Lower lobe of right lung (tissue), 2 donors: ENCODE data around the gene PPP1R1A. TPM values are rescaled to one million over a fixed set of nuclear protein-coding genes. Genes with fewer than 3 reads are reported as not detected.

Experiments
- ATAC-seq, 2 donors: fragments of 200-7000 bp; cut with Tn5 transposase; one replicate each; pipeline ENCODE4 v1.9.1; 2020 to 2022; ENCODE audit warnings: mild to moderate bottlenecking in 2 of 2, moderate library complexity in 2 of 2
- DNase-seq: peaks from one replicate; pipeline ENCODE4 v3.0.0-alpha.2; 2020
- H3K27ac ChIP-seq: fragments of 200-600 bp; one replicate; pipeline ENCODE4 v1.8.0; 2022
- H3K27me3 ChIP-seq: fragments of 200-600 bp; one replicate; pipeline ENCODE4 v1.8.0; 2022; ENCODE audit warnings: low read depth
- H3K36me3 ChIP-seq: fragments of 200-600 bp; one replicate; pipeline ENCODE4 v1.8.0; 2022; ENCODE audit warnings: mild to moderate bottlenecking
- H3K4me1 ChIP-seq: fragments of 200-600 bp; one replicate; pipeline ENCODE4 v1.8.0; 2022
- H3K4me3 ChIP-seq: fragments of 200-600 bp; one replicate; pipeline ENCODE4 v1.8.0; 2022; ENCODE audit warnings: mild to moderate bottlenecking
- H3K9me3 ChIP-seq: fragments of 200-600 bp; one replicate; pipeline ENCODE4 v1.8.0; 2022
- intact Hi-C: fragments of 100-400 bp; cut with DNase I; formaldehyde crosslinking; loops from one replicate; pipeline ENCODE4 v1.11.0; 2022
- total RNA-seq: library from RNA; stranded (reverse); fragmentation: NEBNext Ultra II Directional; extraction: Animal tissue kit (Norgen Biotek cat#: 25700); gene quantifications from one replicate; pipeline ENCODE4 v1.2.1, GENCODE V29; 2021
- TF ChIP-seq, protein P1 (sequence below): fragments of 200-600 bp; IDR thresholded peaks from one replicate; pipeline ENCODE4 v1.8.0; 2022; ENCODE audit warnings: antibody characterized with exemption, mild to moderate bottlenecking
- donor health status: DM: no; HTN: yes; CAD: no; lungs with severe emphysema.

The PPP1R1A gene
- total RNA-seq, 1 donor from 2014 or later = not detected

DNA sequence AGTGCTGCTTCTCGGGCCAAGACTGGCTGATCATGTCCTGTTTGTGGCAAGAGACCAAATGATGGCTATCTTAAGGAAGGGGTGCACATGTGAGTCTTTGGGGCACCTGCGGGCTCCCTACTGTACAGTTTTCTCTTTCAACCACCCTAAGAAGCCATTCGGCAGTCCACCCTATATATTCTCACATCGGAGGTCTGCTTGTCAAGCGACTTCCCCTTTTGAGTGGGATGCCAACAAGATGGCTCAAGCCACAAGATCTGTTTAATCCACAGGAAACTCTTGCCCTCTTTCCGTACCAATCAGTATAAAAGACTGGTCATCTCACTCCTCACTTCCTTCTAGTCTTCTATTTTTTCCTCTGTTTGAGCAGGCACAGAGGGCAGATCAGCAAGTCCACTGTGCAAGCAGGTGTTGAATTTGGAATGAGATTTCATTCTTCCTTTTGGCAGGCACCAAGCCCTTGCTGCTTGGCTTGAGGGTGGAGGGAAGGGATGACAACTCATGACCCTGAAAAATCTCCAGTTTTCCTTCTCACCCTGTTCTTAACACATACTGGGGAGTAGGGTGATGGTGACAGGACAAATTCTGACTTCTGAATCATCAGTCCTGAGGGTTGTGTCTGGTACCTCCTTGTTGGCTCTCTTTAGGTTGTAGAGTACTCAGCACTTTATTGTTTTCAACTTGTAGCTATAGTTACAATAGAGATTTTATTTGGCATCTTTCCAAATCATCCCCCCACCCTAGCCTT is 28.6 kb upstream of the PPP1R1A start:
- Histone ChIP-seq H3K9me3 (no peaks in the 10 kb centered on the region), H3K4me1 (no peaks in the 10 kb centered on the region), H3K4me3 (no peak overlapping the region), H3K36me3 (no peaks in the 10 kb centered on the region), H3K27me3 (peaks cover 3% of the 10 kb centered on the region), H3K27ac (no peak overlapping the region)
- ATAC-seq = no peak
- TF ChIP-seq, protein P1, sequence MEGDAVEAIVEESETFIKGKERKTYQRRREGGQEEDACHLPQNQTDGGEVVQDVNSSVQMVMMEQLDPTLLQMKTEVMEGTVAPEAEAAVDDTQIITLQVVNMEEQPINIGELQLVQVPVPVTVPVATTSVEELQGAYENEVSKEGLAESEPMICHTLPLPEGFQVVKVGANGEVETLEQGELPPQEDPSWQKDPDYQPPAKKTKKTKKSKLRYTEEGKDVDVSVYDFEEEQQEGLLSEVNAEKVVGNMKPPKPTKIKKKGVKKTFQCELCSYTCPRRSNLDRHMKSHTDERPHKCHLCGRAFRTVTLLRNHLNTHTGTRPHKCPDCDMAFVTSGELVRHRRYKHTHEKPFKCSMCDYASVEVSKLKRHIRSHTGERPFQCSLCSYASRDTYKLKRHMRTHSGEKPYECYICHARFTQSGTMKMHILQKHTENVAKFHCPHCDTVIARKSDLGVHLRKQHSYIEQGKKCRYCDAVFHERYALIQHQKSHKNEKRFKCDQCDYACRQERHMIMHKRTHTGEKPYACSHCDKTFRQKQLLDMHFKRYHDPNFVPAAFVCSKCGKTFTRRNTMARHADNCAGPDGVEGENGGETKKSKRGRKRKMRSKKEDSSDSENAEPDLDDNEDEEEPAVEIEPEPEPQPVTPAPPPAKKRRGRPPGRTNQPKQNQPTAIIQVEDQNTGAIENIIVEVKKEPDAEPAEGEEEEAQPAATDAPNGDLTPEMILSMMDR = no peak
- DNase-seq = no peak
- intact Hi-C loops = no loop called here

- Histone ChIP-seq H3K27me3 (peaks cover 3% of the 10 kb centered on the region), H3K4me1 (no peaks in the 10 kb centered on the region), H3K4me3 (no peak overlapping the region), H3K9me3 (no peaks in the 10 kb centered on the region), H3K27ac (no peak overlapping the region), H3K36me3 (no peaks in the 10 kb centered on the region)
- ATAC-seq = no peak
- intact Hi-C loops = no loop called here
- TF ChIP-seq, protein P1 = no peak
- no peak for DNase-seq
Measured at GRCh38 chr12:54612225-54612750, 23.8 kb upstream of the PPP1R1A start.

GRCh38 chr12:54611715-54612149 is 23.3 kb upstream of the PPP1R1A start:
- intact Hi-C loops = no loop called here
- ATAC-seq (peak in 1 of 2 donors; percentile 14), DNase-seq (no peak)
- no peak overlapping the region for H3K4me3 ChIP-seq
- no peaks in the 10 kb centered on the region for H3K4me1 ChIP-seq
- no peaks in the 10 kb centered on the region for H3K36me3 ChIP-seq
- H3K9me3 ChIP-seq = no peaks in the 10 kb centered on the region
- peaks cover 3% of the 10 kb centered on the region for H3K27me3 ChIP-seq
- TF ChIP-seq, protein P1 = no peak
- no peak overlapping the region for H3K27ac ChIP-seq

DNA sequence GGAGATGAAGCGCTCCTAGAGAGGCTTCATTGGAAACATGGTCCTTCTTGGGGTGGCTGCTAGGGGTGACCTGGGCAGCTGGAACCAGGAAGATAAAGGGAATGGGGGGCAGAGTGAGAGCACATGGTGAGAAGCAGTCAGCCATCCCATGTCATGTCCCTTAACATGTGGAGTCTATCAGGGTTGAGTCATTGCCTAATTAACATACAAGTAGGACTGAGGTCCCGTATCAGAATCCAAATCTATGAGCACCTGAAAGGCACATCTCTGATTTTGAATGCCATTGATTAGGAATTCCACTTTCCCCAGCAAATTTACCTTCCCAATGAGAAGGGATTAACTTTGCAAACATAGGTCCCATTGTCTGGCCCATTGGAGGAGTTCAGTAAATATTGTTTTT is 20.3 kb upstream of the PPP1R1A start:
- Histone ChIP-seq H3K9me3 (no peaks in the 10 kb centered on the region), H3K27ac (no peak overlapping the region), H3K4me1 (no peaks in the 10 kb centered on the region), H3K36me3 (no peaks in the 10 kb centered on the region), H3K27me3 (peaks cover 3% of the 10 kb centered on the region), H3K4me3 (no peak overlapping the region)
- ATAC-seq = no peak
- intact Hi-C loops = no loop called here
- no peak for DNase-seq
- TF ChIP-seq, protein P1 = no peak

DNA sequence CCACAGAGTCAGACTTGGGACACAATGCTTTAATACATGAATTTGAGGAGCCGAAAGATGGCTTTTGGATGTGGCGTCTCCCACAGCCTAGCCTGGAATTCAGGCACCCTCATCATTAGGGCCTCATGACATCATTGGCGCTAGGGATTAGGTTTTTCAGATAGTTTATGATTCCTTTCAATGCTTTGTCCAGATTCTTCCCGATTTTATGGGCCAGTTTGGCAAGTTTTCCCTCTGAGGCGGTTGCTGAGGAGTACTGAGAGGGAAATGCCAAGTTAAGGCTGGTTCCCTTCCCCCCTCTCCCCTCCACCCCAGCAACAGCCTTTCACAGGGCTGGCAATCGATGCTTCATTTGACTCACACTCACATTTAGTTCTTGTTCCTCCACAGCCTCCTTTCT is 19.7 kb upstream of the PPP1R1A start:
- no peaks in the 10 kb centered on the region for H3K36me3 ChIP-seq
- H3K4me1 ChIP-seq = no peaks in the 10 kb centered on the region
- H3K27me3 ChIP-seq = peaks cover 3% of the 10 kb centered on the region
- intact Hi-C loops = no loop called here
- H3K27ac ChIP-seq = no peak overlapping the region
- TF ChIP-seq, protein P1 = no peak
- ATAC-seq = no peak
- H3K4me3 ChIP-seq = no peak overlapping the region
- H3K9me3 ChIP-seq = no peaks in the 10 kb centered on the region
- DNase-seq = no peak
